ENCODE results near the gene HAAO. TPM values are rescaled to one million over a fixed set of nuclear protein-coding genes. Genes with fewer than 3 reads are reported as not detected.
A peak's percentile ranks its signal among the peaks of the same experiment; 100 is the strongest.

The HAAO gene
- total and polyA plus RNA-seq, 2 of the 13 experiments (the other 11 are each of a cell fraction or from before 2014, with no cell fraction given): 36.1 to 42.7 TPM

- 0 out of 2 replicates have a peak, but pooled peaks have one; percentile 17 for TF ChIP-seq KDM2A (CRISPR knock-in tag; IDR thresholded peaks at IDR 0.05; ENCODE audit: borderline replicate concordance, low read depth)
- no peak; the same call in 1 of the 2 replicates for TF ChIP-seq ZNF746 (CRISPR knock-in tag; IDR thresholded peaks at IDR 0.05)
- no peak for TF ChIP-seq ZNF343 (CRISPR knock-in tag; IDR thresholded peaks at IDR 0.05)
- TF ChIP-seq CHD2 (IDR thresholded peaks at IDR 0.05; ENCODE audit: low read depth, low read length): no peak
- TF ChIP-seq BATF2 (CRISPR knock-in tag; IDR thresholded peaks at IDR 0.05): no peak
- no peak for TF ChIP-seq REXO4 (CRISPR knock-in tag; IDR thresholded peaks at IDR 0.05; ENCODE audit: borderline replicate concordance)
- TF ChIP-seq CCAR2 (optimal IDR thresholded peaks at IDR 0.05; ENCODE audit: low read depth, low read length): no peak
- no peak for TF ChIP-seq TBL1XR1 (IDR thresholded peaks at IDR 0.05; ENCODE audit: borderline replicate concordance, low read length, partially characterized antibody)
- no peak for TF ChIP-seq ZNF513 (CRISPR knock-in tag; conservative IDR thresholded peaks at IDR 0.05)
- TF ChIP-seq MAFK (conservative IDR thresholded peaks at IDR 0.05 in 1 of 2, IDR thresholded peaks at IDR 0.05 in 1 of 2; ENCODE audit: low read length in 2 of 2): no peak
- no peak for TF ChIP-seq AKAP8 (CRISPR knock-in tag; IDR thresholded peaks at IDR 0.05)
- TF ChIP-seq ERF (CRISPR knock-in tag; IDR thresholded peaks at IDR 0.05): no peak
- TF ChIP-seq ZBTB8A (CRISPR knock-in tag; IDR thresholded peaks at IDR 0.05; ENCODE audit: borderline replicate concordance, low read depth): no peak
- no peak for TF ChIP-seq NR2F1 (CRISPR knock-in tag; IDR thresholded peaks at IDR 0.05)
- TF ChIP-seq ZNF776 (CRISPR knock-in tag; IDR thresholded peaks at IDR 0.05): no peak
- no peak for TF ChIP-seq ZNF674 (CRISPR knock-in tag; IDR thresholded peaks at IDR 0.05; ENCODE audit: low read depth)
- no peak for TF ChIP-seq NONO (IDR thresholded peaks at IDR 0.05)
- TF ChIP-seq NONO (CRISPR knock-in tag; conservative IDR thresholded peaks at IDR 0.05): no peak
- TF ChIP-seq MAF1 (CRISPR knock-in tag; IDR thresholded peaks at IDR 0.05; ENCODE audit: borderline replicate concordance): no peak
- no peak; the same call in 1 of the 2 replicates for TF ChIP-seq ZNF891 (CRISPR knock-in tag; IDR thresholded peaks at IDR 0.05)
- TF ChIP-seq POGZ (CRISPR knock-in tag; IDR thresholded peaks at IDR 0.05): no peak; the same call in 1 of the 2 replicates
- no peak for TF ChIP-seq RARG (CRISPR knock-in tag; IDR thresholded peaks at IDR 0.05; ENCODE audit: low read depth)
- TF ChIP-seq ZHX1 (CRISPR knock-in tag; IDR thresholded peaks at IDR 0.05; ENCODE audit: low read depth): no peak; the same call in 1 of the 2 replicates
- no peak for TF ChIP-seq KLF12 (CRISPR knock-in tag; IDR thresholded peaks at IDR 0.05; ENCODE audit: borderline replicate concordance)
Measured at GRCh38 chr2:42810971-42811811, 18.8 kb upstream of the HAAO start (continued).
